ENCODE measurements around the gene PACSIN2.

GRCh38 chr22:42869463-42869862 is 145.5 kb downstream of the PACSIN2 start:
- TF ChIP-seq CTCF (IDR thresholded peaks at IDR 0.05 in 2 of 3, conservative IDR thresholded peaks at IDR 0.05 in 1 of 3; ENCODE audit: control insufficient read depth in 2 of 3, extremely low read depth in 1 of 3, insufficient read depth in 1 of 3, low read depth in 3 of 3, low read length in 3 of 3), result no peak
- no peak for TF ChIP-seq JUNB (IDR thresholded peaks at IDR 0.05)
- no peak for TF ChIP-seq NRF1 (conservative IDR thresholded peaks at IDR 0.05; ENCODE audit: low read depth, low read length)
- TF ChIP-seq KDM1A (IDR thresholded peaks at IDR 0.05; ENCODE audit: borderline replicate concordance), result no peak
- TF ChIP-seq FOXM1 (IDR thresholded peaks at IDR 0.05; ENCODE audit: low read depth, low read length), result no peak
- no peak for TF ChIP-seq POLR2A (IDR thresholded peaks at IDR 0.05; ENCODE audit: low read depth, low read length)
- no peak for TF ChIP-seq MAX (IDR thresholded peaks at IDR 0.05; ENCODE audit: low read depth, low read length)
- no peak for TF ChIP-seq MEF2B (IDR thresholded peaks at IDR 0.05; ENCODE audit: partially characterized antibody, poor library complexity, severe bottlenecking)
- no peak for TF ChIP-seq ZNF207 (IDR thresholded peaks at IDR 0.05; ENCODE audit: borderline replicate concordance)
- TF ChIP-seq CREB1 (IDR thresholded peaks at IDR 0.05; ENCODE audit: low read depth), result no peak
- TF ChIP-seq EED (IDR thresholded peaks at IDR 0.05; ENCODE audit: low read depth), result no peak
- no peak for TF ChIP-seq ELK1 (IDR thresholded peaks at IDR 0.05; ENCODE audit: low read depth, low read length)
- no peak for TF ChIP-seq GABPA (IDR thresholded peaks at IDR 0.05; ENCODE audit: low read depth)

Measured in GM12878 (cell line).